MM.1S (cell line): ENCODE results near the gene SH3PXD2B.

Source experiments
- DNase-seq: peaks from one replicate; pipeline ENCODE4 v3.0.0-alpha.2; 2015
- H2AFZ ChIP-seq: fragments of 300-600 bp; sonication (generic); 2 replicates; pipeline ENCODE4 v1.6.0; 2016; ENCODE audit warnings: antibody characterized with exemption, low read length
- H3F3A ChIP-seq: fragments of 300-600 bp; sonication (generic); 2 replicates; pipeline ENCODE4 v1.6.1; 2016; ENCODE audit warnings: mild to moderate bottlenecking, antibody characterized with exemption, low read length, moderate library complexity, mixed read lengths; ENCODE audit not compliant: insufficient read depth
- H3K27ac ChIP-seq: fragments of 300-600 bp; sonication (generic); 2 replicates; pipeline ENCODE4 v1.5.1; 2016; ENCODE audit warnings: mild to moderate bottlenecking, low read length
- H3K27me3 ChIP-seq: fragments of 300-600 bp; sonication (generic); replicated peaks from 2 replicates; pipeline ENCODE4 v1.6.0; 2016; ENCODE audit warnings: low read length; ENCODE audit not compliant: insufficient read depth
- H3K36me3 ChIP-seq: fragments of 300-600 bp; sonication (generic); replicated peaks from 2 replicates; pipeline ENCODE4 v1.6.1; 2016; ENCODE audit warnings: mild to moderate bottlenecking, low read length, mixed read lengths; ENCODE audit not compliant: insufficient read depth
- H3K4me1 ChIP-seq: fragments of 300-600 bp; sonication (generic); 2 replicates; pipeline ENCODE4 v1.6.1; 2016; ENCODE audit warnings: low read length, mixed read lengths
- H3K4me2 ChIP-seq: fragments of 300-600 bp; sonication (generic); 2 replicates; pipeline ENCODE4 v1.6.0; 2016; ENCODE audit warnings: low read depth, low read length
- H3K4me3 ChIP-seq: fragments of 300-600 bp; sonication (generic); 2 replicates; pipeline ENCODE4 v1.5.1; 2016; ENCODE audit warnings: low read length, mixed read lengths
- H3K79me2 ChIP-seq: fragments of 300-600 bp; sonication (generic); 2 replicates; pipeline ENCODE4 v1.6.1; 2016; ENCODE audit warnings: mixed run types, low read length, mixed read lengths
- H3K9ac ChIP-seq: fragments of 300-600 bp; sonication (generic); 2 replicates; pipeline ENCODE4 v1.6.1; 2016; ENCODE audit warnings: low read length, mixed read lengths
- H3K9me2 ChIP-seq: fragments of 300-600 bp; sonication (generic); replicated peaks from 2 replicates; pipeline ENCODE4 v1.6.1; 2016; ENCODE audit warnings: mild to moderate bottlenecking, low read length, mixed read lengths; ENCODE audit not compliant: insufficient read depth
- H3K9me3 ChIP-seq: fragments of 300-600 bp; sonication (generic); replicated peaks from 2 replicates; pipeline ENCODE4 v1.6.1; 2016; ENCODE audit warnings: mild to moderate bottlenecking, low read length, mixed read lengths; ENCODE audit not compliant: insufficient read depth
- H4K20me1 ChIP-seq: fragments of 300-600 bp; sonication (generic); 2 replicates; pipeline ENCODE4 v1.6.1; 2016; ENCODE audit warnings: mild to moderate bottlenecking, low read length, moderate library complexity, mixed read lengths; ENCODE audit not compliant: insufficient read depth
- CTCF ChIP-seq: fragments of 300-600 bp; sonication (generic); IDR thresholded peaks from 2 replicates; pipeline ENCODE4 v1.5.1; 2016; ENCODE audit warnings: antibody characterized with exemption, low read length, mixed read lengths
- EZH2 ChIP-seq: fragments of 300-600 bp; sonication (generic); optimal IDR thresholded peaks from 2 replicates; pipeline ENCODE3; 2017; ENCODE audit warnings: low read depth, mild to moderate bottlenecking, antibody characterized with exemption, low read length, mixed read lengths
- EZH2phosphoT487 ChIP-seq: fragments of 300-600 bp; sonication (generic); IDR thresholded peaks from 2 replicates; pipeline ENCODE4 v1.6.1; 2018; ENCODE audit warnings: antibody characterized with exemption, low read length

Gene SH3PXD2B

GRCh38 chr5:172473427-172473826, 19.1 kb upstream of the SH3PXD2B start:
- no peaks in the 10 kb centered on the region for H3K9me3 ChIP-seq
- H3K9me2 ChIP-seq: no peaks in the 10 kb centered on the region
- no peaks in the 10 kb centered on the region for H3K79me2 ChIP-seq
- no peak overlapping the region for H3K9ac ChIP-seq
- H3K36me3 ChIP-seq: no peaks in the 10 kb centered on the region
- H3K4me1 ChIP-seq: no peaks in the 10 kb centered on the region
- no peak overlapping the region for H3K4me3 ChIP-seq
- no peak overlapping the region for H2AFZ ChIP-seq
- H3K4me2 ChIP-seq: no peak overlapping the region
- TF ChIP-seq EZH2phosphoT487 (no peak), CTCF (no peak), EZH2 (no peak)
- no peak overlapping the region for H3K27ac ChIP-seq
- H3F3A ChIP-seq: no peaks in the 10 kb centered on the region
- H3K27me3 ChIP-seq: no peaks in the 10 kb centered on the region
- DNase-seq: no peak
- H4K20me1 ChIP-seq: no peaks in the 10 kb centered on the region

DNA sequence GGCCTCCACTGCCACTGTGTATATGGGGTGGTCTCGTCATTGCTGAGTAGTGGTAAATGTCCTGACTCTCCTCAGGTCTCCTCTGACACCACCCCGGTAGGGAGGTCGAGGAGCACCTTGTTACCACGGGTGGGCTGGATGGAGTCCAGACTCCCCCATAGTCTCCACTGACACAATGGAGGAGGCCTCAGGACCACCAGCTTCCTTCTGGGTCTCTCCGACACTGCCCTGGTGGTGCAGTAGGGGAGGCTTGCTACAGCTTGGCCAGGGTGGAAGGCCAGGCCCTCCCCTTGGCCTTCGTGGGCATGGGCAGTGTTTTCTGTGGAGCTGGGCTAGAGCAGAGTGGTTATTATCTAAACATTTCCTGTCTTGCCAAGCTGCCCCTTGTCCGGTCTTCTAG, 15.4 kb upstream of the SH3PXD2B start:
- peaks cover 6% of the 10 kb centered on the region; the same call in 1 of the 2 replicates for H3K27me3 ChIP-seq
- H3K4me3 ChIP-seq: no peak overlapping the region
- no peaks in the 10 kb centered on the region for H4K20me1 ChIP-seq
- TF ChIP-seq EZH2: no peak
- TF ChIP-seq CTCF: no peak
- TF ChIP-seq EZH2phosphoT487: no peak
- H3F3A ChIP-seq: no peaks in the 10 kb centered on the region
- no peak overlapping the region for H3K9ac ChIP-seq
- H3K9me3 ChIP-seq: no peaks in the 10 kb centered on the region
- no peaks in the 10 kb centered on the region for H3K36me3 ChIP-seq
- H3K79me2 ChIP-seq: no peaks in the 10 kb centered on the region
- no peaks in the 10 kb centered on the region for H3K9me2 ChIP-seq
- H3K4me2 ChIP-seq: no peak overlapping the region
- no peak overlapping the region for H3K27ac ChIP-seq
- no peak for DNase-seq
- no peaks in the 10 kb centered on the region for H3K4me1 ChIP-seq
- no peak overlapping the region for H2AFZ ChIP-seq

DNA sequence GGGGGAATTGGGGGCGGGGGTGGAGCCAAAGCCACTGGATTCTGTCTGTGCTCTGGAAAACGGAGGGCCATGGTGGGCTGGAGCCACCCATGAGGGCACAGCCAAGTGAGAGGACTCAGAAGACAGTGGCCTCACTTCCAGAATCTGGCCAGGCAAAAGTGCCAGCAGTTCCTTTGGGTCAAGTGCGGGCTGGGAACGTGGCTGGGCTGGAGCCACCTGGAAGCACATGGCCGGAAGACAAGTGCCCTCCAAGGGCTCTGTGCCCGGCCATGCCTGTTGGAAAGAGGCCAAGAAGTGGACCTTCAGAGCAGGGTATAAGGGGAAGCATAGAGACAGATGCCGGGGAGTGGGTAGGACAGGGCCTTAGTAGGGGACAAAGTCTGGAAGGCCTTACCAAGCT, 11.7 kb upstream of the SH3PXD2B start:
- no peaks in the 10 kb centered on the region for H3K36me3 ChIP-seq
- H2AFZ ChIP-seq: no peak overlapping the region
- no peak overlapping the region for H3K4me3 ChIP-seq
- H3K4me1 ChIP-seq: no peaks in the 10 kb centered on the region
- no peaks in the 10 kb centered on the region for H3K79me2 ChIP-seq
- DNase-seq: no peak
- no peaks in the 10 kb centered on the region for H4K20me1 ChIP-seq
- no peak overlapping the region for H3K4me2 ChIP-seq
- H3F3A ChIP-seq: no peaks in the 10 kb centered on the region
- H3K27me3 ChIP-seq: peaks cover 6% of the 10 kb centered on the region; the same call in 1 of the 2 replicates
- no peak overlapping the region for H3K27ac ChIP-seq
- no peak for TF ChIP-seq CTCF
- TF ChIP-seq EZH2phosphoT487: no peak
- TF ChIP-seq EZH2: no peak
- no peaks in the 10 kb centered on the region for H3K9me2 ChIP-seq
- H3K9me3 ChIP-seq: no peaks in the 10 kb centered on the region
- H3K9ac ChIP-seq: no peak overlapping the region
